H9 (cell line): ENCODE results near the gene PLD1. TPM values are rescaled to one million over a fixed set of nuclear protein-coding genes. Genes with fewer than 3 reads are reported as not detected.

Experiments
- DNase-seq: peaks from one replicate; pipeline ENCODE4 v3.0.0-alpha.2; 2017
- H2AFZ ChIP-seq: one replicate; pipeline ENCODE4 v1.6.1; 2013; ENCODE audit warnings: mild to moderate bottlenecking, low read length, control low read depth, moderate library complexity
- H2AK5ac ChIP-seq: 2 replicates; pipeline ENCODE4 v1.6.1; 2013; ENCODE audit warnings: low read length, control low read depth, mixed read lengths; ENCODE audit not compliant: insufficient read length
- H2BK120ac ChIP-seq: one replicate; pipeline ENCODE4 v1.6.1; 2013; ENCODE audit warnings: low read depth, mild to moderate bottlenecking, low read length, control low read depth, inconsistent platforms; ENCODE audit not compliant: poor library complexity, severe bottlenecking
- H2BK12ac ChIP-seq: 2 replicates; pipeline ENCODE4 v1.6.1; 2013; ENCODE audit warnings: low read length, control low read depth, mixed read lengths, low read depth; ENCODE audit not compliant: insufficient read length
- H2BK15ac ChIP-seq: 2 replicates; pipeline ENCODE4 v1.6.1; 2013; ENCODE audit warnings: low read depth, low read length, control low read depth
- H2BK20ac ChIP-seq: one replicate; pipeline ENCODE4 v1.6.1; 2013; ENCODE audit warnings: low read depth, mild to moderate bottlenecking, low read length, control low read depth, inconsistent platforms; ENCODE audit not compliant: poor library complexity, severe bottlenecking
- H2BK5ac ChIP-seq: 2 replicates; pipeline ENCODE4 v1.6.1; 2013; ENCODE audit warnings: low read length, control low read depth, mixed read lengths; ENCODE audit not compliant: insufficient read length
- H3K14ac ChIP-seq: 2 replicates; pipeline ENCODE4 v1.6.1; 2013; ENCODE audit warnings: low read length, control low read depth; ENCODE audit not compliant: insufficient read depth
- H3K18ac ChIP-seq: 2 replicates; pipeline ENCODE4 v1.6.1; 2013; ENCODE audit warnings: low read depth, mild to moderate bottlenecking, mixed read lengths, low read length, control low read depth; ENCODE audit not compliant: insufficient read length
- H3K23ac ChIP-seq: 2 replicates; pipeline ENCODE4 v1.6.1; 2013; ENCODE audit warnings: low read length, control low read depth, mixed read lengths, low read depth; ENCODE audit not compliant: insufficient read length
- H3K23me2 ChIP-seq: 2 replicates; pipeline ENCODE4 v1.6.1; 2013; ENCODE audit warnings: low read depth, mild to moderate bottlenecking, mixed read lengths, low read length, control low read depth; ENCODE audit not compliant: insufficient read length, poor library complexity, severe bottlenecking
- H3K27ac ChIP-seq: 2 replicates; pipeline ENCODE4 v1.5.1; 2013; ENCODE audit warnings: low read length, control low read depth, mixed read lengths, low read depth; ENCODE audit not compliant: insufficient read length
- H3K27me3 ChIP-seq: 2 replicates; pipeline ENCODE4 v1.6.1; 2013; ENCODE audit warnings: low read length, control low read depth, inconsistent platforms; ENCODE audit not compliant: insufficient read depth
- H3K4ac ChIP-seq: 2 replicates; pipeline ENCODE4 v1.6.1; 2013; ENCODE audit warnings: low read depth, mild to moderate bottlenecking, control low read depth, inconsistent platforms, low read length, moderate library complexity
- H3K4me1 ChIP-seq: 2 replicates; pipeline ENCODE4 v1.6.1; 2013; ENCODE audit warnings: low read length, control low read depth, inconsistent platforms; ENCODE audit not compliant: insufficient read depth
- H3K4me2 ChIP-seq: 2 replicates; pipeline ENCODE4 v1.6.1; 2013; ENCODE audit warnings: low read length, control low read depth, mixed read lengths; ENCODE audit not compliant: insufficient read length, insufficient read depth
- H3K56ac ChIP-seq: 2 replicates; pipeline ENCODE4 v1.6.1; 2013; ENCODE audit warnings: low read depth, mild to moderate bottlenecking, mixed read lengths, low read length, control low read depth; ENCODE audit not compliant: insufficient read length
- H3K79me1 ChIP-seq: 2 replicates; pipeline ENCODE4 v1.6.1; 2013; ENCODE audit warnings: low read depth, mild to moderate bottlenecking, moderate library complexity, low read length, control low read depth, inconsistent platforms; ENCODE audit not compliant: insufficient read depth, poor library complexity, severe bottlenecking
- H3K79me2 ChIP-seq: 2 replicates; pipeline ENCODE4 v1.6.1; 2013; ENCODE audit warnings: low read length, control low read depth, inconsistent platforms; ENCODE audit not compliant: insufficient read depth
- H3K9ac ChIP-seq: 2 replicates; pipeline ENCODE4 v1.6.1; 2013; ENCODE audit warnings: low read length, control low read depth, mixed read lengths; ENCODE audit not compliant: insufficient read length; ENCODE audit errors: extremely low read depth
- H3K9me3 ChIP-seq: one replicate; pipeline ENCODE4 v1.6.1; 2013; ENCODE audit warnings: low read depth, low read length, inconsistent platforms; ENCODE audit not compliant: control insufficient read depth
- H3T11ph ChIP-seq: one replicate; pipeline ENCODE4 v1.6.1; 2013; ENCODE audit warnings: mild to moderate bottlenecking, low read length, control low read depth, inconsistent platforms
- H4K20me1 ChIP-seq: one replicate; pipeline ENCODE4 v1.6.1; 2013; ENCODE audit not compliant: control insufficient read depth, insufficient read length, insufficient read depth
- H4K5ac ChIP-seq: 2 replicates; pipeline ENCODE4 v1.6.1; 2013; ENCODE audit warnings: low read depth, mild to moderate bottlenecking, mixed read lengths, low read length, control low read depth; ENCODE audit not compliant: insufficient read length
- H4K8ac ChIP-seq: replicated peaks from 2 replicates; pipeline ENCODE4 v1.6.1; 2013; ENCODE audit warnings: low read length, control low read depth, mixed read lengths, low read depth; ENCODE audit not compliant: insufficient read length
- H4K91ac ChIP-seq: 2 replicates; pipeline ENCODE4 v1.6.1; 2013; ENCODE audit warnings: low read depth, mild to moderate bottlenecking, moderate library complexity, mixed read lengths, low read length, control low read depth; ENCODE audit not compliant: insufficient read length
- H3K27ac Mint-ChIP-seq, 3 experiments: 2 replicates in 2 of 3; 3 replicates in 1 of 3; pipeline ENCODE4 v1.8.0; 2020 to 2021; ENCODE audit warnings: mixed read lengths in 3 of 3, mild to moderate bottlenecking in 1 of 3, moderate library complexity in 1 of 3
- H3K27me3 Mint-ChIP-seq: 2 replicates; pipeline ENCODE4 v1.8.0; 2021; ENCODE audit warnings: low read depth, mild to moderate bottlenecking, moderate library complexity, mixed read lengths
- H3K36me3 Mint-ChIP-seq, 3 experiments: 2 replicates in 2 of 3; 3 replicates in 1 of 3; pipeline ENCODE4 v1.8.0; 2020 to 2021; ENCODE audit warnings: low read depth in 3 of 3, mixed read lengths in 3 of 3; ENCODE audit not compliant: insufficient read depth in 1 of 3
- H3K4me1 Mint-ChIP-seq, 2 experiments: 2 replicates each; pipeline ENCODE4 v1.8.0; 2020; ENCODE audit warnings: mixed read lengths in 2 of 2
- H3K4me3 Mint-ChIP-seq, 2 experiments: 2 replicates in 1 of 2; 3 replicates in 1 of 2; pipeline ENCODE4 v1.8.0; 2020 to 2021; ENCODE audit warnings: mild to moderate bottlenecking in 2 of 2, mixed read lengths in 2 of 2, moderate library complexity in 1 of 2
- H3K9me3 Mint-ChIP-seq, 2 experiments: 2 replicates in 1 of 2; 3 replicates in 1 of 2; pipeline ENCODE4 v1.8.0; 2020; ENCODE audit warnings: mild to moderate bottlenecking in 2 of 2, mixed read lengths in 2 of 2, moderate library complexity in 1 of 2
- WGBS: extraction: QIAGEN DNeasy Blood & Tissue Kit; methylation state at CpG from one replicate; pipeline ENCODE4 v1.1.7; 2013; ENCODE audit warnings: missing lambda C conversion rate, low lambda C conversion rate, mixed read lengths; ENCODE audit not compliant: insufficient read length; ENCODE audit errors: extremely low coverage; 5-methylcytosine and 5-hydroxymethylcytosine counted together
- total RNA-seq: library from RNA; stranded (reverse); gene quantifications from 2 replicates; pipeline ENCODE4 v1.2.1, GENCODE V29; 2021
- TF ChIP-seq, protein P1 (sequence below): fragments of 200-600 bp; sonication (generic); conservative IDR thresholded peaks from 3 replicates; pipeline ENCODE4 v1.8.0; 2021; ENCODE audit warnings: antibody characterized with exemption, mild to moderate bottlenecking

The PLD1 gene
- total RNA-seq, 1 experiment from 2014 or later: 1.8 TPM

DNA sequence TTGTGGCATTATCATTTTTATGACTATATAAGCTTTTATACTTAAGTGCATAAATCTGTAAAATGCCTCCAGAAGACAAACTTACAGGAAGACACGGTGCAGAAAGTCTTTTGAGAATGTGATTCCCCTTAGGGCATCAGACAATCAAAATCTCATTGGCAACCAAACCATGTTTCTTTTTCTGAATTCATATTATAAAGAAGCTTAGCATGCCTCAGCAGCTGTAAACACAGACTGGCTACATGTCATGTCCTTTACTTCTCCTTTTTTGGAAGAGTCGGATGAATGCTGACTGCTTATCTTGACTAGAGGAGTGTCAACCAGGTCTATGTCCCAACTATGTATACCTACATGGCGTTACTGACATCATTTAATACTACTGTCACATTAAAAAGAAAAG, 150.1 kb downstream of the PLD1 start:
- no peak overlapping the region for H2AFZ ChIP-seq
- Mint-ChIP-seq H3K36me3 (no peaks in the 10 kb centered on the region), H3K9me3 (no peaks in the 10 kb centered on the region), H3K27me3 (no peaks in the 10 kb centered on the region), H3K27ac (no peak overlapping the region), H3K4me3 (no peak overlapping the region), H3K4me1 (no peaks in the 10 kb centered on the region)
- no peaks in the 10 kb centered on the region for H3K79me2 ChIP-seq
- no peaks in the 10 kb centered on the region for H3K23me2 ChIP-seq
- H3K4me2 ChIP-seq: no peak overlapping the region
- H3K18ac ChIP-seq: no peak overlapping the region
- H3K9me3 ChIP-seq: no peaks in the 10 kb centered on the region
- no peak overlapping the region for H4K91ac ChIP-seq
- H3K23ac ChIP-seq: no peak overlapping the region
- no peaks in the 10 kb centered on the region for H3K79me1 ChIP-seq
- H4K5ac ChIP-seq: no peak overlapping the region
- no peak overlapping the region for H2BK20ac ChIP-seq
- H2BK120ac ChIP-seq: no peak overlapping the region
- H4K20me1 ChIP-seq: no peaks in the 10 kb centered on the region
- TF ChIP-seq, protein P1, sequence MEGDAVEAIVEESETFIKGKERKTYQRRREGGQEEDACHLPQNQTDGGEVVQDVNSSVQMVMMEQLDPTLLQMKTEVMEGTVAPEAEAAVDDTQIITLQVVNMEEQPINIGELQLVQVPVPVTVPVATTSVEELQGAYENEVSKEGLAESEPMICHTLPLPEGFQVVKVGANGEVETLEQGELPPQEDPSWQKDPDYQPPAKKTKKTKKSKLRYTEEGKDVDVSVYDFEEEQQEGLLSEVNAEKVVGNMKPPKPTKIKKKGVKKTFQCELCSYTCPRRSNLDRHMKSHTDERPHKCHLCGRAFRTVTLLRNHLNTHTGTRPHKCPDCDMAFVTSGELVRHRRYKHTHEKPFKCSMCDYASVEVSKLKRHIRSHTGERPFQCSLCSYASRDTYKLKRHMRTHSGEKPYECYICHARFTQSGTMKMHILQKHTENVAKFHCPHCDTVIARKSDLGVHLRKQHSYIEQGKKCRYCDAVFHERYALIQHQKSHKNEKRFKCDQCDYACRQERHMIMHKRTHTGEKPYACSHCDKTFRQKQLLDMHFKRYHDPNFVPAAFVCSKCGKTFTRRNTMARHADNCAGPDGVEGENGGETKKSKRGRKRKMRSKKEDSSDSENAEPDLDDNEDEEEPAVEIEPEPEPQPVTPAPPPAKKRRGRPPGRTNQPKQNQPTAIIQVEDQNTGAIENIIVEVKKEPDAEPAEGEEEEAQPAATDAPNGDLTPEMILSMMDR: no peak
- H2BK15ac ChIP-seq: no peak overlapping the region
- no peak overlapping the region for H2BK12ac ChIP-seq
- no peak for DNase-seq
- no peak overlapping the region for H3K56ac ChIP-seq
- no peak overlapping the region for H4K8ac ChIP-seq
- H2AK5ac ChIP-seq: no peak overlapping the region
- no peak overlapping the region for H2BK5ac ChIP-seq
- H3K27ac ChIP-seq: no peak overlapping the region
- H3K14ac ChIP-seq: no peak overlapping the region
- H3K4ac ChIP-seq: no peak overlapping the region
- H3T11ph ChIP-seq: no peak overlapping the region
- no CpG with 5 or more reads among the region's 3 CpGs for WGBS
- no peaks in the 10 kb centered on the region for H3K4me1 ChIP-seq
- H3K27me3 ChIP-seq: no peaks in the 10 kb centered on the region
- no peak overlapping the region for H3K9ac ChIP-seq
